ENCODE results near the gene TTC33.

DNA sequence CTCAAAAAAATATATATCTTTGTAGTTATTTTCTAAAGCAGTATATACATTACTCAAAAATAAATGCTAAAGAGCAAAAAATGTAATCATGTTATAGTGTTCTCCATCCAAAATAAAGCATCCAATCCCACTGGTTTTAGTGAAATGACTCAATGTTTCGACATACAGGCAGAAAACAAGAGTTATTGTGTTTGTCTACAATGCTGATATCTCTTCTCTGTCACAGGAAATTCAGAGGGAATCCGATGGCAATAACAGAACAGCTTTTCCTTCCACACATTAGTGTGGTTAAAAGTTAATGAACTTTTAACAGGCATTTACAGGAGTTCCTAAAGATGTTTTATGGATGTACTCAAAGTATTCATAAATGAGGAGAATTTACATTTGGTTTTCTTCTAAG lies 12.0 kb downstream of the TTC33 start:
- TF ChIP-seq, protein P1, sequence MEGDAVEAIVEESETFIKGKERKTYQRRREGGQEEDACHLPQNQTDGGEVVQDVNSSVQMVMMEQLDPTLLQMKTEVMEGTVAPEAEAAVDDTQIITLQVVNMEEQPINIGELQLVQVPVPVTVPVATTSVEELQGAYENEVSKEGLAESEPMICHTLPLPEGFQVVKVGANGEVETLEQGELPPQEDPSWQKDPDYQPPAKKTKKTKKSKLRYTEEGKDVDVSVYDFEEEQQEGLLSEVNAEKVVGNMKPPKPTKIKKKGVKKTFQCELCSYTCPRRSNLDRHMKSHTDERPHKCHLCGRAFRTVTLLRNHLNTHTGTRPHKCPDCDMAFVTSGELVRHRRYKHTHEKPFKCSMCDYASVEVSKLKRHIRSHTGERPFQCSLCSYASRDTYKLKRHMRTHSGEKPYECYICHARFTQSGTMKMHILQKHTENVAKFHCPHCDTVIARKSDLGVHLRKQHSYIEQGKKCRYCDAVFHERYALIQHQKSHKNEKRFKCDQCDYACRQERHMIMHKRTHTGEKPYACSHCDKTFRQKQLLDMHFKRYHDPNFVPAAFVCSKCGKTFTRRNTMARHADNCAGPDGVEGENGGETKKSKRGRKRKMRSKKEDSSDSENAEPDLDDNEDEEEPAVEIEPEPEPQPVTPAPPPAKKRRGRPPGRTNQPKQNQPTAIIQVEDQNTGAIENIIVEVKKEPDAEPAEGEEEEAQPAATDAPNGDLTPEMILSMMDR (IDR thresholded peaks at IDR 0.05) = no peak
- TF ChIP-seq POLR2AphosphoS5 (IDR thresholded peaks at IDR 0.05; ENCODE audit: low read depth, low read length) = no peak
- no peak for TF ChIP-seq TCF7L2 (IDR thresholded peaks at IDR 0.05; ENCODE audit: low read depth, low read length)
- TF ChIP-seq SIN3A (IDR thresholded peaks at IDR 0.05; ENCODE audit: borderline replicate concordance, insufficient read depth, low read depth, low read length) = no peak
- TF ChIP-seq, protein P2, sequence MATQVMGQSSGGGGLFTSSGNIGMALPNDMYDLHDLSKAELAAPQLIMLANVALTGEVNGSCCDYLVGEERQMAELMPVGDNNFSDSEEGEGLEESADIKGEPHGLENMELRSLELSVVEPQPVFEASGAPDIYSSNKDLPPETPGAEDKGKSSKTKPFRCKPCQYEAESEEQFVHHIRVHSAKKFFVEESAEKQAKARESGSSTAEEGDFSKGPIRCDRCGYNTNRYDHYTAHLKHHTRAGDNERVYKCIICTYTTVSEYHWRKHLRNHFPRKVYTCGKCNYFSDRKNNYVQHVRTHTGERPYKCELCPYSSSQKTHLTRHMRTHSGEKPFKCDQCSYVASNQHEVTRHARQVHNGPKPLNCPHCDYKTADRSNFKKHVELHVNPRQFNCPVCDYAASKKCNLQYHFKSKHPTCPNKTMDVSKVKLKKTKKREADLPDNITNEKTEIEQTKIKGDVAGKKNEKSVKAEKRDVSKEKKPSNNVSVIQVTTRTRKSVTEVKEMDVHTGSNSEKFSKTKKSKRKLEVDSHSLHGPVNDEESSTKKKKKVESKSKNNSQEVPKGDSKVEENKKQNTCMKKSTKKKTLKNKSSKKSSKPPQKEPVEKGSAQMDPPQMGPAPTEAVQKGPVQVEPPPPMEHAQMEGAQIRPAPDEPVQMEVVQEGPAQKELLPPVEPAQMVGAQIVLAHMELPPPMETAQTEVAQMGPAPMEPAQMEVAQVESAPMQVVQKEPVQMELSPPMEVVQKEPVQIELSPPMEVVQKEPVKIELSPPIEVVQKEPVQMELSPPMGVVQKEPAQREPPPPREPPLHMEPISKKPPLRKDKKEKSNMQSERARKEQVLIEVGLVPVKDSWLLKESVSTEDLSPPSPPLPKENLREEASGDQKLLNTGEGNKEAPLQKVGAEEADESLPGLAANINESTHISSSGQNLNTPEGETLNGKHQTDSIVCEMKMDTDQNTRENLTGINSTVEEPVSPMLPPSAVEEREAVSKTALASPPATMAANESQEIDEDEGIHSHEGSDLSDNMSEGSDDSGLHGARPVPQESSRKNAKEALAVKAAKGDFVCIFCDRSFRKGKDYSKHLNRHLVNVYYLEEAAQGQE (IDR thresholded peaks at IDR 0.05; ENCODE audit: insufficient read depth in 1 of 2, low read depth in 2 of 2, low read length in 1 of 2) = no peak
